Stimulated activated naive CD4-positive, alpha-beta T cell treated with Interleukin-2 at 50 U/mL for 16 hours (primary cell): ENCODE measurements around the gene SLC44A3.
A peak's percentile ranks its signal among the peaks of the same experiment; 100 is the strongest.
"Not testable (repeated sequence)": the region's sequence is repeated elsewhere in the genome, so short reads cannot be mapped to it uniquely, and the experiment has no call there.

Experiments
- DNase-seq: peaks from one replicate; lab custom pipeline; 2025; lab: John Stamatoyannopoulos, UW

SLC44A3 gene

GRCh38 chr1:94836891-94837290 is 16.7 kb downstream of the SLC44A3 start:
- DNase-seq = no peak

- not testable (repeated sequence) for DNase-seq
Measured at GRCh38 chr1:94840381-94840780, 20.2 kb downstream of the SLC44A3 start.

- DNase-seq = no peak
Measured at GRCh38 chr1:94840808-94841207, 20.7 kb downstream of the SLC44A3 start.

GRCh38 chr1:94843430-94843829 is 23.3 kb downstream of the SLC44A3 start:
- no peak for DNase-seq

GRCh38 chr1:94843846-94844245 is 23.7 kb downstream of the SLC44A3 start:
- DNase-seq = no peak

- no peak for DNase-seq
Measured at GRCh38 chr1:94846308-94846707, 26.2 kb downstream of the SLC44A3 start.

- no peak for DNase-seq
Measured at GRCh38 chr1:94851571-94851970, 31.4 kb downstream of the SLC44A3 start.

- no peak for DNase-seq
Measured at GRCh38 chr1:94852788-94853187, 32.6 kb downstream of the SLC44A3 start.

GRCh38 chr1:94854458-94855306 is 34.5 kb downstream of the SLC44A3 start:
- DNase-seq = peak; percentile 63

- no peak for DNase-seq
Measured at GRCh38 chr1:94855307-94855700, 35.1 kb downstream of the SLC44A3 start.

GRCh38 chr1:94856004-94856403 is 35.8 kb downstream of the SLC44A3 start:
- no peak for DNase-seq

- DNase-seq = no peak
Measured at GRCh38 chr1:94856868-94857267, 36.7 kb downstream of the SLC44A3 start.

- DNase-seq = no peak
Measured at GRCh38 chr1:94858276-94858675, 38.1 kb downstream of the SLC44A3 start.

GRCh38 chr1:94859174-94859573 is 39.0 kb downstream of the SLC44A3 start:
- DNase-seq = no peak

- no peak for DNase-seq
Measured at GRCh38 chr1:94862718-94863117, 42.6 kb downstream of the SLC44A3 start.

GRCh38 chr1:94863297-94863911 is 43.2 kb downstream of the SLC44A3 start:
- DNase-seq = no peak

GRCh38 chr1:94863919-94864318 is 43.8 kb downstream of the SLC44A3 start:
- no peak for DNase-seq

- no peak for DNase-seq
Measured at GRCh38 chr1:94864821-94865220, 44.7 kb downstream of the SLC44A3 start.

GRCh38 chr1:94865360-94865759 is 45.2 kb downstream of the SLC44A3 start:
- DNase-seq = no peak

GRCh38 chr1:94866164-94866807 is 46.1 kb downstream of the SLC44A3 start:
- DNase-seq = no peak

GRCh38 chr1:94871031-94871430 is 50.9 kb downstream of the SLC44A3 start:
- DNase-seq = no peak

GRCh38 chr1:94872771-94873495 is 52.8 kb downstream of the SLC44A3 start:
- no peak for DNase-seq
